OCI-LY3 (cell line): ENCODE measurements around the gene MKX.

Experiments used
- H2AFZ ChIP-seq: fragments of 200-600, 300-600 bp; shearing (Covaris generic); 2 replicates; pipeline ENCODE4 v1.6.0; 2014; ENCODE audit warnings: antibody characterized with exemption, low read depth, low read length
- H3K27ac ChIP-seq: fragments of 200-600, 300-600 bp; sonication (generic); 2 replicates; pipeline ENCODE4 v1.5.1; 2014; ENCODE audit warnings: mild to moderate bottlenecking, low read length, moderate library complexity, mixed read lengths
- H3K27me3 ChIP-seq: fragments of 200-600, 300-600 bp; sonication (generic); 2 replicates; pipeline ENCODE4 v1.6.1; 2014; ENCODE audit warnings: low read depth, low read length, mixed read lengths
- H3K36me3 ChIP-seq: fragments of 200-600, 300-600 bp; sonication (generic); replicated peaks from 2 replicates; pipeline ENCODE3; 2014; ENCODE audit warnings: low read depth, low read length, mixed read lengths
- H3K4me1 ChIP-seq: fragments of 300-600, 200-600 bp; sonication (generic); 2 replicates; pipeline ENCODE4 v1.6.1; 2014; ENCODE audit warnings: low read length, mixed read lengths
- H3K4me2 ChIP-seq: fragments of 200-600, 300-600 bp; sonication (generic); 2 replicates; pipeline ENCODE4 v1.6.1; 2014; ENCODE audit warnings: low read length, mixed read lengths
- H3K4me3 ChIP-seq: fragments of 300-600, 200-600 bp; sonication (generic); 2 replicates; pipeline ENCODE4 v1.5.1; 2014; ENCODE audit warnings: antibody characterized with exemption, mild to moderate bottlenecking, low read length, moderate library complexity
- H3K79me2 ChIP-seq: fragments of 300-600, 200-600 bp; shearing (Covaris generic); 2 replicates; pipeline ENCODE4 v1.6.1; 2014; ENCODE audit warnings: mild to moderate bottlenecking, low read length, mixed read lengths
- H3K9ac ChIP-seq: fragments of 300-600, 200-600 bp; shearing (Covaris generic); 2 replicates; pipeline ENCODE4 v1.6.0; 2014; ENCODE audit warnings: mild to moderate bottlenecking, low read length, moderate library complexity
- H3K9me3 ChIP-seq: fragments of 200-600, 300-600 bp; shearing (Covaris generic); 2 replicates; pipeline ENCODE4 v1.6.1; 2014; ENCODE audit warnings: low read length, mixed read lengths; ENCODE audit not compliant: insufficient read depth
- H4K20me1 ChIP-seq: fragments of 200-600, 300-600 bp; sonication (generic); 2 replicates; pipeline ENCODE4 v1.6.1; 2016; ENCODE audit warnings: low read length, mixed read lengths; ENCODE audit not compliant: insufficient read depth
- CTCF ChIP-seq: fragments of 200-600, 300-600 bp; sonication (generic); IDR thresholded peaks from 2 replicates; pipeline ENCODE4 v1.5.1; 2014; ENCODE audit warnings: antibody characterized with exemption, low read length, low read depth
- EZH2phosphoT487 ChIP-seq: fragments of 200-600 bp; shearing (Covaris generic); IDR thresholded peaks from 2 replicates; pipeline ENCODE4 v1.6.1; 2018; ENCODE audit warnings: antibody characterized with exemption, mixed run types, low read depth

MKX gene

GRCh38 chr10:27743877-27744801, 1.5 kb downstream of the MKX start:
- Histone ChIP-seq H3K27ac (no peak overlapping the region), H3K9ac (no peak overlapping the region), H2AFZ (no peak overlapping the region), H4K20me1 (no peaks in the 10 kb centered on the region), H3K4me1 (no peaks in the 10 kb centered on the region), H3K9me3 (no peaks in the 10 kb centered on the region), H3K4me3 (no peak overlapping the region), H3K36me3 (no peaks in the 10 kb centered on the region), H3K4me2 (no peak overlapping the region), H3K27me3 (no peaks in the 10 kb centered on the region), H3K79me2 (no peaks in the 10 kb centered on the region)
- no peak for TF ChIP-seq EZH2phosphoT487

GRCh38 chr10:27743012-27743876, 2.4 kb downstream of the MKX start:
- Histone ChIP-seq H3K79me2 (no peaks in the 10 kb centered on the region), H3K4me2 (no peak overlapping the region), H3K4me1 (no peaks in the 10 kb centered on the region), H3K27ac (no peak overlapping the region), H3K27me3 (no peaks in the 10 kb centered on the region), H2AFZ (no peak overlapping the region), H3K9ac (no peak overlapping the region), H3K36me3 (no peaks in the 10 kb centered on the region), H3K9me3 (no peaks in the 10 kb centered on the region), H3K4me3 (no peak overlapping the region), H4K20me1 (no peaks in the 10 kb centered on the region)
- no peak for TF ChIP-seq CTCF
- no peak for TF ChIP-seq EZH2phosphoT487

- H3K4me2 ChIP-seq, result no peak overlapping the region
- no peaks in the 10 kb centered on the region for H3K4me1 ChIP-seq
- H3K79me2 ChIP-seq, result no peaks in the 10 kb centered on the region
- H2AFZ ChIP-seq, result no peak overlapping the region
- no peaks in the 10 kb centered on the region for H3K9me3 ChIP-seq
- no peak overlapping the region for H3K9ac ChIP-seq
- H3K27ac ChIP-seq, result no peak overlapping the region
- no peaks in the 10 kb centered on the region for H4K20me1 ChIP-seq
- TF ChIP-seq CTCF (no peak), EZH2phosphoT487 (no peak)
- no peaks in the 10 kb centered on the region for H3K27me3 ChIP-seq
- H3K36me3 ChIP-seq, result no peaks in the 10 kb centered on the region
- no peak overlapping the region for H3K4me3 ChIP-seq
Observed at GRCh38 chr10:27742195-27743011, 3.2 kb downstream of the MKX start.

- H3K27me3 ChIP-seq, result no peaks in the 10 kb centered on the region
- H3K4me3 ChIP-seq, result no peak overlapping the region
- no peaks in the 10 kb centered on the region for H3K79me2 ChIP-seq
- H3K9ac ChIP-seq, result no peak overlapping the region
- H3K4me1 ChIP-seq, result no peaks in the 10 kb centered on the region
- no peaks in the 10 kb centered on the region for H3K36me3 ChIP-seq
- H3K4me2 ChIP-seq, result no peak overlapping the region
- no peak overlapping the region for H3K27ac ChIP-seq
- no peaks in the 10 kb centered on the region for H3K9me3 ChIP-seq
- no peaks in the 10 kb centered on the region for H4K20me1 ChIP-seq
- TF ChIP-seq EZH2phosphoT487, result no peak
- TF ChIP-seq CTCF, result no peak
- no peak overlapping the region for H2AFZ ChIP-seq
Observed at GRCh38 chr10:27741173-27742091, 4.2 kb downstream of the MKX start.
